Measurements from ENCODE around the gene D2HGDH.

DNA sequence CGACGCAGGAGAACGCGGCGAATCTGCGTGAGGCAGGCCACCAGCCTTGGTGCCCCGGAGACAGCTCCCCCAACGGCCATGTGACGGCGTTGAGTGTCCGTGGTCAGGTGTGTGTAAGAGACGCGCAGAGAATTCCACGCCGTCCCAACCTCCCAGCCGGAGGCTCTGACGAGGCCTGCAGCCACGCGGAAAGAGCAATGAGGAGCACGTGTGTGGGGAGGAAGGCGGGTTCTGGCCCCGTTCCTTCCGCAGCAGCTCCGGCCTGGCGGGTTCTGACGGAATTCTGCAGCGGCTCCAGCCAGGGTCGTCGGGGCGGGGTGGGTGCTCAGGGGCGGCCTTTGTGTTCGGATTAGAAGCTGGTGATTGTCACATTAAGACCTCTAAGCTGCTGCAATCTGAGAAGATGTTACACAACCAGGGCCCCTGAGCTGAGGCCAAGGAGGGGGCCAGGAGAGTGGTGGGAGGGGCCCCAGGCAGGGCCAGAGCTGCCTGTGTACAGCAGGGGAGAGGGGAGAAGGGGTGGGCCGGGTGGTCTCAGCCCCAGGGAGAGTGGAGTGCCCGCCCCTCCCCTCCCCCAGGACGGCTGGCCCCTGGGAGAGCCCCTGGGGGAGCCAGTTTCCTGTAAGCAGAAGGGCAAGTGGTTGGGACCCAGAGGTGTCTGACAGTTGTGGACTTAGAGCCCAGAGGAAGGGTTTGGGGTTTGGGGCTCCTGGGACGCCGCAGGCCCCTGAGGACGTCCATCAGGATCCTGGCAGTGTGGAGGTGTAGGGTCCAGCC is 37.0 kb downstream of the D2HGDH start:
- TF ChIP-seq, protein P1, sequence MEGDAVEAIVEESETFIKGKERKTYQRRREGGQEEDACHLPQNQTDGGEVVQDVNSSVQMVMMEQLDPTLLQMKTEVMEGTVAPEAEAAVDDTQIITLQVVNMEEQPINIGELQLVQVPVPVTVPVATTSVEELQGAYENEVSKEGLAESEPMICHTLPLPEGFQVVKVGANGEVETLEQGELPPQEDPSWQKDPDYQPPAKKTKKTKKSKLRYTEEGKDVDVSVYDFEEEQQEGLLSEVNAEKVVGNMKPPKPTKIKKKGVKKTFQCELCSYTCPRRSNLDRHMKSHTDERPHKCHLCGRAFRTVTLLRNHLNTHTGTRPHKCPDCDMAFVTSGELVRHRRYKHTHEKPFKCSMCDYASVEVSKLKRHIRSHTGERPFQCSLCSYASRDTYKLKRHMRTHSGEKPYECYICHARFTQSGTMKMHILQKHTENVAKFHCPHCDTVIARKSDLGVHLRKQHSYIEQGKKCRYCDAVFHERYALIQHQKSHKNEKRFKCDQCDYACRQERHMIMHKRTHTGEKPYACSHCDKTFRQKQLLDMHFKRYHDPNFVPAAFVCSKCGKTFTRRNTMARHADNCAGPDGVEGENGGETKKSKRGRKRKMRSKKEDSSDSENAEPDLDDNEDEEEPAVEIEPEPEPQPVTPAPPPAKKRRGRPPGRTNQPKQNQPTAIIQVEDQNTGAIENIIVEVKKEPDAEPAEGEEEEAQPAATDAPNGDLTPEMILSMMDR (IDR thresholded peaks at IDR 0.05): no peak
- TF ChIP-seq POLR2A (IDR thresholded peaks at IDR 0.05): no peak
